OCI-LY7 (cell line): ENCODE data around the gene ASAP3. TPM values are rescaled to one million over a fixed set of nuclear protein-coding genes. Genes with fewer than 3 reads are reported as not detected.

Experiments used
- BruUV-seq: library from RNA; stranded (reverse); fragments of 400-500 nt; replicated peaks from 2 replicates; lab custom pipeline; 2021; lab: Mats Ljungman, UMichigan
- CTCF ChIA-PET: fragments of 300-600 bp; sonication (Branson Sonifier 250); formaldehyde crosslinking; loops from one replicate; lab custom pipeline; 2022; ENCODE audit warnings: antibody characterized with exemption; ENCODE audit not compliant: unreplicated experiment; lab: Charles Lee
- POLR2A ChIA-PET: fragments of 300-600 bp; sonication (Branson Sonifier 250); formaldehyde crosslinking; loops from one replicate; lab custom pipeline; 2022; ENCODE audit warnings: antibody characterized with exemption; lab: Charles Lee
- DNase-seq: peaks from one replicate; pipeline ENCODE4 v3.0.0-alpha.2; 2015; ENCODE audit warnings: low spot score
- H2AFZ ChIP-seq: fragments of 200-600 bp; sonication (generic), shearing (Covaris generic); 2 replicates; pipeline ENCODE4 v1.6.1; 2014; ENCODE audit warnings: mild to moderate bottlenecking, antibody characterized with exemption, low read length, moderate library complexity
- H3K27ac ChIP-seq: fragments of 200-600 bp; sonication (generic); 2 replicates; pipeline ENCODE4 v1.5.1; 2014; ENCODE audit warnings: mixed run types, low read depth, mild to moderate bottlenecking, moderate library complexity, low read length, inconsistent platforms; ENCODE audit not compliant: poor library complexity, severe bottlenecking
- H3K36me3 ChIP-seq: fragments of 200-600 bp; sonication (generic); 2 replicates; pipeline ENCODE4 v1.6.1; 2014; ENCODE audit warnings: mild to moderate bottlenecking, antibody characterized with exemption, low read length, moderate library complexity, mixed read lengths; ENCODE audit not compliant: insufficient read depth
- H3K4me1 ChIP-seq: fragments of 200-600 bp; sonication (generic); 2 replicates; pipeline ENCODE4 v1.5.1; 2014; ENCODE audit warnings: mild to moderate bottlenecking, low read length; ENCODE audit not compliant: insufficient read depth, poor library complexity, severe bottlenecking
- H3K4me2 ChIP-seq: fragments of 200-600 bp; sonication (generic); 2 replicates; pipeline ENCODE4 v1.6.1; 2014; ENCODE audit warnings: mild to moderate bottlenecking, low read length
- H3K4me3 ChIP-seq: fragments of 200-600 bp; sonication (generic); 2 replicates; pipeline ENCODE4 v1.5.1; 2014; ENCODE audit warnings: mild to moderate bottlenecking, low read depth, low read length; ENCODE audit not compliant: poor library complexity, severe bottlenecking
- H3K79me2 ChIP-seq: fragments of 200-600 bp; sonication (generic); 2 replicates; pipeline ENCODE4 v1.6.1; 2016; ENCODE audit warnings: low read depth, mild to moderate bottlenecking, low read length, moderate library complexity, mixed read lengths; ENCODE audit not compliant: insufficient read depth
- H3K9me2 ChIP-seq: fragments of 200-600 bp; sonication (generic); 2 replicates; pipeline ENCODE4 v1.6.1; 2016; ENCODE audit warnings: mild to moderate bottlenecking, low read length, mixed read lengths; ENCODE audit not compliant: insufficient read depth
- H3K9me3 ChIP-seq: fragments of 200-600 bp; sonication (generic); 2 replicates; pipeline ENCODE4 v1.6.1; 2014; ENCODE audit warnings: mild to moderate bottlenecking, mixed run types, low read length, mixed read lengths
- H4K20me1 ChIP-seq: fragments of 200-600 bp; sonication (generic); 2 replicates; pipeline ENCODE4 v1.6.1; 2014; ENCODE audit warnings: mild to moderate bottlenecking, antibody characterized with exemption, low read length, moderate library complexity, mixed read lengths; ENCODE audit not compliant: insufficient read depth
- EZH2phosphoT487 ChIP-seq: fragments of 200-600 bp; sonication (generic); IDR thresholded peaks from 2 replicates; pipeline ENCODE4 v1.6.1; 2018; ENCODE audit warnings: low read depth, borderline replicate concordance, mild to moderate bottlenecking, mixed run types, antibody characterized with exemption, low read length, moderate library complexity, mixed read lengths
- intact Hi-C: fragments of 100-400 bp; cut with micrococcal nuclease; formaldehyde crosslinking; loops from one replicate; pipeline ENCODE4 v1.10.0; 2022; ENCODE audit not compliant: unreplicated experiment
- total RNA-seq, 2 experiments: library from RNA; depleted of rRNA in 1 of 2; stranded (reverse); fragments of >200 nt in 1 of 2; shearing (Covaris generic) in 1 of 2; gene quantifications; 2 replicates each; pipeline ENCODE4 v1.2.3, GENCODE V29; 2014 to 2022
- TF ChIP-seq, protein P1 (sequence below): fragments of 200-600 bp; sonication (generic); conservative IDR thresholded peaks from 2 replicates; pipeline ENCODE4 v1.5.1; 2014; ENCODE audit warnings: mild to moderate bottlenecking, antibody characterized with exemption, low read length, moderate library complexity, mixed read lengths

ASAP3 gene
- total RNA-seq, 2 experiments from 2014 or later, result 5.9 to 14.9 TPM

DNA sequence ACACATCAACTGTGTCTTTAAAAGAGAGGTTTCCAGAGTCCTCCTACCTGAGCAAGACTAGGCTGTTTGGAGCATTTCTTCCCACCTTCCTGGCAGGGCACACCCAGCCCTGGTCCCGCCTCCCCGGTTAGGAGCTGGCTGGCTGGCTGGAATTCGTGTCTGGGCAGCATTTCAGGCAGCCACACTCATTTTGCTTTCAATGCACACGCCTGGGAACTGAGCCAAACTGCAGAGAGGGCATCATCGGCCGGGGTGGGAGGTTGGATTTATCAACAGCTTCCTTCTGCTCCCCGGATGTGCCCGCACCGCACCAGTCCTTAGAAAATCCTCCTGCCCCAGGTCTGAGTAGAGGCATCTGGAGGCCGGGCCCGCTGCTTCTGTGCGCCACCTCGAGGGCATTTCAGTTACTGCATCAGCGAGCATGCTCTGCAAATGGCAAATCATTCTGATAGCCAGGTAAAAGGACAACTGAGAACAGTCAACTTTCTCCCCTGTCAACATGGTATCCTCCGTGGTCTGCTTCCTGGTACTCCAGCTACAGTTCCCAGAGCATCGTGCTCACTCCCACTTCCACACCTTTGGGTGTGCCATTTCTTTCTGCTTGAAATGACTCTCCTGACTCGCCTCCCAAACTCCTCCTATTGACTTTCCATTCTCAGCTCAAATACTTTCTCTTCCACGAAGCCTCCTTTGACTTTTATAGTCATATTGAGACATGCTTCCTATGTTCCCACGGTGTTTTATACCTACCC, 80.1 kb downstream of the ASAP3 start:
- Histone ChIP-seq H3K4me1 (peaks cover 5% of the 10 kb centered on the region), H3K9me2 (no peaks in the 10 kb centered on the region), H3K4me3 (no peak overlapping the region), H3K27ac (no peak overlapping the region), H4K20me1 (no peaks in the 10 kb centered on the region), H2AFZ (peak overlapping the region; percentile 56), H3K4me2 (peak overlapping the region; percentile 31), H3K9me3 (no peaks in the 10 kb centered on the region), H3K79me2 (no peaks in the 10 kb centered on the region), H3K36me3 (no peaks in the 10 kb centered on the region)
- DNase-seq, result peak; percentile 76
- intact Hi-C loops, result loop anchor here (2.0 to 10.0 kb wide), 3 partner anchors 35 to 112 kb away; partner anchors contain the start of gene ZNF436
- TF ChIP-seq EZH2phosphoT487, result no peak
- TF ChIP-seq, protein P1, sequence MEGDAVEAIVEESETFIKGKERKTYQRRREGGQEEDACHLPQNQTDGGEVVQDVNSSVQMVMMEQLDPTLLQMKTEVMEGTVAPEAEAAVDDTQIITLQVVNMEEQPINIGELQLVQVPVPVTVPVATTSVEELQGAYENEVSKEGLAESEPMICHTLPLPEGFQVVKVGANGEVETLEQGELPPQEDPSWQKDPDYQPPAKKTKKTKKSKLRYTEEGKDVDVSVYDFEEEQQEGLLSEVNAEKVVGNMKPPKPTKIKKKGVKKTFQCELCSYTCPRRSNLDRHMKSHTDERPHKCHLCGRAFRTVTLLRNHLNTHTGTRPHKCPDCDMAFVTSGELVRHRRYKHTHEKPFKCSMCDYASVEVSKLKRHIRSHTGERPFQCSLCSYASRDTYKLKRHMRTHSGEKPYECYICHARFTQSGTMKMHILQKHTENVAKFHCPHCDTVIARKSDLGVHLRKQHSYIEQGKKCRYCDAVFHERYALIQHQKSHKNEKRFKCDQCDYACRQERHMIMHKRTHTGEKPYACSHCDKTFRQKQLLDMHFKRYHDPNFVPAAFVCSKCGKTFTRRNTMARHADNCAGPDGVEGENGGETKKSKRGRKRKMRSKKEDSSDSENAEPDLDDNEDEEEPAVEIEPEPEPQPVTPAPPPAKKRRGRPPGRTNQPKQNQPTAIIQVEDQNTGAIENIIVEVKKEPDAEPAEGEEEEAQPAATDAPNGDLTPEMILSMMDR, result peak; percentile 94
- no TSS peak for BruUV-seq
- POLR2A ChIA-PET, result interaction anchor here (0.9 to 1.1 kb wide), 2 partner anchors 34 to 35 kb away, joined by 3 read pairs; no protein-coding TSS in a partner anchor
- CTCF ChIA-PET, result interaction anchor here (1.0 kb wide), 1 partner anchor 36 kb away, joined by 6 read pairs; no protein-coding TSS in a partner anchor

DNA sequence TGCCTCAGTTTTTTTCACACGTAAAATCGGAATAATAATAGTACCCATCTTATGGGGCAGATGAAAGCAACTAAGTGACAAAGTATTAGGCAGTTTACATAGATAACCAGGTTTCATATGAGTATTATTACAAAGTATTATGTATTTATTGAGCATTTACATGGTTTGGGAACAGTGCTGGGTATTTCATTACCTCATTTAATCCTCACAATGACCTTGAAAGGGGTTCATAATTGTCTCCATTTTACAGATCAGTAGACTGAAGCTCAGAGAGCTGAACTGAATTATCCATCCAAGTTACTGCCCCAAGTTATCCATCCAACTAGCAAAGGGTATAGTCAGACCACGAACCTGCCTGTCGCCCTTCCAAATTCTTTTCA, 80.6 kb downstream of the ASAP3 start:
- peak overlapping the region; percentile 56; the same call in 1 of the 2 replicates for H2AFZ ChIP-seq
- no peak overlapping the region for H3K4me3 ChIP-seq
- no peaks in the 10 kb centered on the region for H3K9me2 ChIP-seq
- no peaks in the 10 kb centered on the region for H3K36me3 ChIP-seq
- intact Hi-C loops, result loop anchor here (5.0 to 10.0 kb wide), 2 partner anchors 69 to 111 kb away; no protein-coding TSS in a partner anchor
- no peak overlapping the region for H3K4me2 ChIP-seq
- H3K4me1 ChIP-seq, result peaks cover 5% of the 10 kb centered on the region
- H3K9me3 ChIP-seq, result no peaks in the 10 kb centered on the region
- no peak for TF ChIP-seq EZH2phosphoT487
- TF ChIP-seq, protein P1, result no peak
- no TSS peak for BruUV-seq
- CTCF ChIA-PET, result interaction anchor here (1.0 kb wide), 1 partner anchor 35 kb away, joined by 6 read pairs; no protein-coding TSS in a partner anchor
- no peaks in the 10 kb centered on the region for H3K79me2 ChIP-seq
- no peak for DNase-seq
- no peak overlapping the region for H3K27ac ChIP-seq
- POLR2A ChIA-PET, result interaction anchor here (0.6 to 1.1 kb wide), 3 partner anchors 34 to 284 kb away, joined by 3 to 4 read pairs (median 3); no protein-coding TSS in a partner anchor
- H4K20me1 ChIP-seq, result no peaks in the 10 kb centered on the region
